Cardiac fibroblast (primary cell): ENCODE data around the gene BACH2.
A peak's percentile ranks its signal among the peaks of the same experiment; 100 is the strongest.
"Not testable (repeated sequence)": the region's sequence is repeated elsewhere in the genome, so short reads cannot be mapped to it uniquely, and the experiment has no call there.

ENCODE experiments used
- DNase-seq, 2 donors: peaks; one replicate each; pipeline versions ENCODE4 v3.0.0 to v3.0.0-alpha.2; 2010; ENCODE audit warnings: low read depth in 2 of 2
- H3K4me3 ChIP-seq, 2 donors: replicated peaks in 1 of 2; 1 replicate in 1 of 2; 2 replicates in 1 of 2; pipeline ENCODE4 v1.5.1; 2011; ENCODE audit warnings: low read depth in 2 of 2, low read length in 2 of 2, mild to moderate bottlenecking in 2 of 2, moderate library complexity in 1 of 2
- TF ChIP-seq, protein P1 (sequence below): IDR thresholded peaks from one replicate; pipeline ENCODE4 v1.5.1; 2011; ENCODE audit warnings: low read depth, mild to moderate bottlenecking, low read length, inconsistent platforms

Gene BACH2

DNA sequence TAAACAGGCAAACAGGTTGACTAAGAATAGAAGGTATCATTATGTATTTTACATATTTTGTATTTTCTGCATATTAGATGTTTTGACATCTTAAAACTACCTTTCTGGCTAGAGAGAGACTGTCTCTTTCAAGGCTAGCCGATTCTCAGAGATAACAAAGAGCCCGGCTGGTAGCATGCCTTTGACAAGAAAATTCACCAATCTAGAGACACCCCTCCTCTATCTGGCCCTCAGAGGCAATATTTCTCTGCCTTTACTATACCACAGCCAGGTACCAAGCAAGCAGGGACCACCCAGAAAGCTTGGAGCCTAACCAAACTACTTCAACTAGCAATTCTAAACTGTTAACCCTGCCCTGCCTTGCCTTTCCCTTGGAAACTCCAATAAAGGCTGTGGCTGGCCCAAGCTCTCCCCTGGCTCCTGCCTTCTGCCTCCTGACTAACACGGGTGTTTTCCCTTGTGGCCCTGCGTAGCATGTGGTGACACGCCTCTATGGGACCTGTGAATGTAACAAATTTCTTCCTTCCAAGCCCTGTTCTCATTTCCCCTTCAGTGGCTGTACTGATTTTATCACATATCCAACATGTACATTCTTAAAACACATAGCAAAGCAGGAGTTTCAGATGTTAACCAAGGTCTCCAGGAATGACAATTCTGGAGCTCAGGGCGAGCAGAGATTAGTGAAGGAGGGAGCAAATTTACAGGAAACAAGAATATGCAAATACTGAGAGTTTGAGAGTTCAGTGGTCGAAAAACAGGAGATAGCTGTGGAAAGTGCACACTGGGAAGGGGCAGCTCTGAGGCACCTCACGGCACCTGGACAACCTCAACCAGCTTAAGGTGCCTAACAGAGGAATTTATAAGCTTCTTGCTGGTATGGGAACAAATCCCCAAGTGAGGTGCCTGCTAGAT lies 120.8 kb downstream of the BACH2 start:
- no peak for DNase-seq
- TF ChIP-seq, protein P1, sequence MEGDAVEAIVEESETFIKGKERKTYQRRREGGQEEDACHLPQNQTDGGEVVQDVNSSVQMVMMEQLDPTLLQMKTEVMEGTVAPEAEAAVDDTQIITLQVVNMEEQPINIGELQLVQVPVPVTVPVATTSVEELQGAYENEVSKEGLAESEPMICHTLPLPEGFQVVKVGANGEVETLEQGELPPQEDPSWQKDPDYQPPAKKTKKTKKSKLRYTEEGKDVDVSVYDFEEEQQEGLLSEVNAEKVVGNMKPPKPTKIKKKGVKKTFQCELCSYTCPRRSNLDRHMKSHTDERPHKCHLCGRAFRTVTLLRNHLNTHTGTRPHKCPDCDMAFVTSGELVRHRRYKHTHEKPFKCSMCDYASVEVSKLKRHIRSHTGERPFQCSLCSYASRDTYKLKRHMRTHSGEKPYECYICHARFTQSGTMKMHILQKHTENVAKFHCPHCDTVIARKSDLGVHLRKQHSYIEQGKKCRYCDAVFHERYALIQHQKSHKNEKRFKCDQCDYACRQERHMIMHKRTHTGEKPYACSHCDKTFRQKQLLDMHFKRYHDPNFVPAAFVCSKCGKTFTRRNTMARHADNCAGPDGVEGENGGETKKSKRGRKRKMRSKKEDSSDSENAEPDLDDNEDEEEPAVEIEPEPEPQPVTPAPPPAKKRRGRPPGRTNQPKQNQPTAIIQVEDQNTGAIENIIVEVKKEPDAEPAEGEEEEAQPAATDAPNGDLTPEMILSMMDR, result no peak
- no peak overlapping the region for H3K4me3 ChIP-seq

DNA sequence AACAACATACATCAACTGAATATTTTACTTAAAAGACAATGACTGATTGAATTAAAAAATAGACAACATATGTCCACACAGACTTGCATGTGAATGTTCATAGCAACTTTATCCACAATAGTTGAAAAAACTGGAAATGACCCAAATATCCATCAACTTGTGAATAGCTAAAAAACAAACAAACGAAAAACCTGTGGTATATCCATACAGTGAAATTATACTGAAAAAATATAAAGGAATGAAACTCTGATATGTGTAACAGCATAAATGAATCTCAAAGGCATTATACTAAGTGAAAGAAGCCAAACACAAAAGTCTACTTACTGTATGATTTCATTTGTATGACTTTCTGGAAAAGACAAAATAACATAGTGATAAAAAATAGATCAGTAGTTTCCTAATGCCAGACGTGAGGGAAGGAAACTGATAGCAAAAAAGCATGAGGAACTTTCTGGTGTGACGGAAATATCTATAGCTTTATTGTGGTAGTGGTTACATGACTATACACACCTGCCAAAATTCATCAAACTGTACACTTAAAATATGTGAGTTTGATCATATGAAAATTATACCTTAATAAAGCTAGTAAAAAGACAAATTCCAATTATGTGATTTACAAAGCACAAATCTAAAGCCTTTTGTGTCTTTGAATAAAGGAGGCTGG lies 123.2 kb downstream of the BACH2 start:
- no peak for DNase-seq
- TF ChIP-seq, protein P1, result no peak
- H3K4me3 ChIP-seq, result no peak overlapping the region

DNA sequence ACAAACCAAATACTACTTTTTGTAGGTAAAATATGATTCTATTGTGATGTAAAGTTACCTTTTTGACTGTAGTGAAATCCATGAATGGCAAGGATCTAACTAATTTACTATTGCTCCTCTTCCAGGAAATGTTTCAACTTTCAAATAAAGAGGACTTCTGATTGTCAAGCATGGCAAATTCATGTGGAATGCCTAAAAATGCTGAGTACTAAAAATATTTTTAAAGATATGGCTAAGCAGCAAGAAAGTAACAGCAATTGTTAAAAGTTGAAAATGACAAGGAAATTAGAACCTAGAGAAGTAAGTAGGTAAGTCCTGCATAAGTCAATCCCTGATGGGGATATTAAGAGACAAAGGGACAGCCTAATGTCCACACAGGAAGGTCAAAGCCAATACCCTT lies 126.0 kb downstream of the BACH2 start:
- no peak for DNase-seq

DNA sequence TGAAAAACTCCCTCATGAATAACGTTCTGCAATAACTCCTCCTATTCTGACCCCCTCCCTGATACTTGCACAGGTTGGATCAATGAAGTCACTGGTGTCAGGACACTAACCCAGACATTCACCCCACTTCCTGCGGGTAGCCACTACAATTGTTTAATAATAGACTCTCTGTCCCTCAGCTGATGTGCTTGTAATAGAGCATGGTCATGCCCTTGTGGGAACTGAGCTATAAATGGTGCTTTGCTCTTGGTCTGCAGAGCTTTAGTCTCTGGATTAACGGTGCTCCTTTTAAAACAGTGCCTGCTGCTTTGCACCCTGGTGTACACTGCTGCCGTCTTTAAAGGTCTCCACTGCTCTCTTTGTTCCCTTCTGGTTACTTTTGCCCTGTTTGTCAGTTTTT lies 127.3 kb downstream of the BACH2 start:
- no peak for DNase-seq
- no peak overlapping the region for H3K4me3 ChIP-seq
- TF ChIP-seq, protein P1, result no peak

More for the DNA sequence above, 126.0 kb downstream of the BACH2 start:
- no peak overlapping the region for H3K4me3 ChIP-seq
- TF ChIP-seq, protein P1, result no peak

DNA sequence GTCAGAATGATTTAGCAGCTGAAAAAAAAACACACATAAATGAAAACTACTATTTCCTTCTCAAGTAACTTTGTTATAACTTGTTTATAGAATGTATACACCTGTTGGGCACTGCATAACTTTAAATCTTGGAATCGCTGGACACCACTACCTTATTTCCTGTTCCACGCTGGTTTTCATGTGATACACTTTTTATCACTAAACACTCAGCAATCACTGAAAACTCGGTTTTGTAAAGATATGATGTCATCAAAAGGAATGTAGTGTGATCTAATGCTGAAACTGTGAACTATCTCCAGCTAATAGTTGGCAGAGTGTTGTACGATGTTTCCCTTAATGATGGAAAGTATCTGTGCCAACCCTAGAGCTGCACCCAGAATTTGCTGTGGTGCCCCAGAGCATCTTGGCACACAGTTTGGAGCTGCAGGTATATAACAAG lies 127.9 kb downstream of the BACH2 start:
- peak; percentile 5 to 21 for DNase-seq
- no peak overlapping the region for H3K4me3 ChIP-seq
- TF ChIP-seq, protein P1, result no peak

DNA sequence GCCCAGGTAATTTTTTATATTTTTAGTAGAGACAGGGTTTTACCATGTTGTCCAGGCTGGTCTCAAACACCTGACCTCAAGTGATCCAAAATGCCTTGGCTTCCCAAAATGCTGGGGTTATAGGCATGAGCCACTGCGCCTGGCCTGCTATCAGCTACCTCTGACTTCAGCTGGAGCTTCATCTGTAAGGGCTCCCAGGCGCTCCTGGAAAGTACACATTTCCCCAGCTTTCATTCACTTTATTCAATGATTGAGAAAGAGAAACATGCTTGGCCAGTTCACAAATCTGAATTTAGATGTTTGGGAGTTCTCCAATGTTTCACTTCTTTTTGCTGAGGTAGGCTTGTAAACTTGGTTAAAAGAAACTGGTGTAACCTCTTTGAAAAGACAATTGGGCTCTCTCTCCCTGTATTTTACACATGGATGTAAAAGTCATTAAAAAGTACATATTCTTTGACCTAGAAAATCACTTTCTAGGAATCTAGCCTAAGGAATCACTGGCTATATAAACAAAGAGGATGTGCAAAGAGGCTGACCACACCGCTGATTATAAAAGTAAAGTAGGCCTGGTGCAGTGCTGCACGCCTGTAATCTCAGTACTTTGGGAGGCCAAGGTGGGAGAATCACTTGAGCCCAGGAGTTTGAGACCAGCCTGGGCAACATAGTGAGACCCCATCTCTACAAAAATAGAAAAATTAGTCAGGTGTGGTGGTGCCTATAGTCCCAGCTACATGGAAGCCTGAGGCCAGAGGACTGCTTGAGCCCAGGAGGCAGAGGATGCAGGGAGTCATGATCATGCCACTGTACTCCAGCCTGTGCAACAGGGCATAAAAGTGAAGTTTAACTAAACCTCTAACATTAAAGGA lies 128.9 kb downstream of the BACH2 start:
- TF ChIP-seq, protein P1, result no peak

DNA sequence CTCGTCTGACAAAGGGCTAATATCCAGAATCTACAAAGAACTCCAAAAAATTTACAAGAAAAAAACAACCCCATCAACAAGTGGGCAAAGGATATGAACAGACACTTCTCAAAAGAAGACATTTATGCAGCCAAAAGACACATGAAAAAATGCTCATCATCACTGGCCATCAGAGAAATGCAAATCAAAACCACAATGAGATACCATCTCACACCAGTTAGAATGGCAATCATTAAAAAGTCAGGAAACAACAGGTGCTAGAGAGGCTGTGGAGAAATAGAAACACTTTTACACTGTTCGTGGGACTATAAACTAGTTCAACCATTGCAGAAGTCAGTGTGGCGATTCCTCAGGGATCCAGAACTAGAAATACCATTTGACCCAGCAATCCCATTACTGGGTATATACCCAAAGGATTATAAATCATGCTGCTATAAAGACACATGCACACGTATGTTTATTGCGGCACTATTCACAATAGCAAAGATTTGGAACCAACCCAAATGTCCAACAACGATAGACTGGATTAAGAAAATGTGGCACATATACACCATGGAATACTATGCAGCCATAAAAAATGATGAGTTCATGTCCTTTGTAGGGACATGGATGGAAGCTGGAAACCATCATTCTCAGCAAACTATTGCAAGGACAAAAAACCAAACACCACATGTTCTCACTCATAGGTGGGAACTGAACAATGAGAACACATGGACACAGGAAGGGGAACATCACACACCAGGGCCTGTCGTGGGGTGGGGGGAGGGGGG lies 130.3 kb downstream of the BACH2 start:
- not testable (repeated sequence) for H3K4me3 ChIP-seq, DNase-seq

More for the DNA sequence above, 128.9 kb downstream of the BACH2 start:
- no peak overlapping the region for H3K4me3 ChIP-seq
- no peak for DNase-seq
